Ascending aorta (tissue), 2 donors: Measurements from ENCODE around the gene UQCRH. TPM values are rescaled to one million over a fixed set of nuclear protein-coding genes. Genes with fewer than 3 reads are reported as not detected.
A peak's percentile ranks its signal among the peaks of the same experiment; 100 is the strongest.

Experiments used
- DNase-seq, 2 donors: peaks; one replicate each; pipeline ENCODE4 v3.0.0-alpha.2; 2019; ENCODE audit warnings: low spot score in 2 of 2
- H3K27ac ChIP-seq, 2 donors: fragments of 200-600 bp; sonication (generic); one replicate each; pipeline ENCODE4 v1.5.1; 2016 to 2017; ENCODE audit warnings: mild to moderate bottlenecking in 1 of 2
- H3K27me3 ChIP-seq: fragments of 200-600 bp; sonication (generic); one replicate; pipeline ENCODE4 v1.5.1; 2017
- H3K36me3 ChIP-seq, 2 donors: fragments of 200-600 bp; sonication (generic); one replicate each; pipeline ENCODE4 v1.5.1; 2016
- H3K4me1 ChIP-seq, 2 donors: fragments of 200-600 bp; sonication (generic); one replicate each; pipeline ENCODE4 v1.5.1; 2016 to 2017; ENCODE audit warnings: mild to moderate bottlenecking in 1 of 2
- H3K4me3 ChIP-seq, 2 donors: fragments of 200-600 bp; sonication (generic); one replicate each; pipeline ENCODE4 v1.5.1; 2016 to 2017; ENCODE audit warnings: mild to moderate bottlenecking in 1 of 2
- H3K9me3 ChIP-seq, 2 donors: fragments of 200-600 bp; sonication (generic); one replicate each; pipeline ENCODE4 v1.5.1; 2016
- intact Hi-C: fragments of 100-400 bp; cut with DNase I; formaldehyde crosslinking; loops from one replicate; pipeline ENCODE4 v1.15.1; 2023
- total RNA-seq: library from RNA; depleted of rRNA; stranded (reverse); fragments of >200 nt; gene quantifications from one replicate; pipeline ENCODE4 v1.1.0, GENCODE V29; 2016
- TF ChIP-seq, protein P1 (sequence below), 3 experiments: fragments of 200-600 bp in 2 of 3; fragments of 450-650 bp in 1 of 3; sonication (generic) in 2 of 3; IDR thresholded peaks; one replicate each; pipeline ENCODE4 v1.5.1; 2016 to 2019; ENCODE audit warnings: antibody characterized with exemption in 3 of 3, mild to moderate bottlenecking in 1 of 3, moderate library complexity in 1 of 3

Gene UQCRH
- total RNA-seq, 1 donor from 2014 or later: 120 TPM

DNA sequence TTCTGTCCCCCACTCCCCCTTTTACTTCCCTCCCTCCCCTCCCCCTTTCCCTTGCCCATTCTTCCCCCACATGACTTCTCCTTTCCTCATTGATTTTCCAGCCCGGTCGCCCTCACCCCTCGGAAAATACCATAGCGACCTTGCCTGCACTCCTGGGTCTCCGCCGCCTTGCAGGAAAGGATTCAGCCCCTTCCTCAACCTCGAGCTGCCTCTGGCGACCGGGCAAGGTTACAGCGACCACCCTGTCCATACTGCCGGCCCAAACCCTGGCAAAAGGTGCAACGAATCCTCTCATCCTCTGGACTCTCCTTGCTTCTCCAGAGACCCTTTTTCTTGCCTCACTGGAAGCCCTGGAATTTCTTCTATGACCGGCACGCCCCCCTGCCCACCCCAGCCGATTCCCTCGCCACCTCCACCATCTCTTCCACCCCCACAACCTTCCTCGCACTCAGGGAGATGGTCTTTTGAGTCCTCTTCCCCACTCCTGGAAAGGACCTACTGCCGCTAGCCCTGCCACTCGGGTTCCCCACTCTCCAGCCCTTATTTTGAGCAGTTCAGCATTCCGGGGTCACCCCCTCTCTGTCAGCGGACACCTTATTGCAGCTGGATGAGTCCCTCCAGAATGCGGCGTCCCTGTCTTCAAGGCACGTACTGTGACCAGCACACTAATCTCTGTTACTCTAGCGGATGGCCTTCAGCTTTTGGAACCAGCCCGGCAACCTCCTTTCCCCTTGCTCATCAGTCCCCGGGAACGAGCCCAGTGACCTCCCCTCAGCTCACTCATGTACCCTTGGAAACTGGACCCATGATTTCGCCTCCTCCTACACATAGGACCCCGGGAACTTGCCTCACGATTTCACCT lies 38.0 kb downstream of the UQCRH start:
- Histone ChIP-seq H3K36me3 (peaks cover 11 to 29% of the 10 kb centered on the region in 2 donors), H3K27me3 (no peaks in the 10 kb centered on the region), H3K4me1 (peaks cover 0 to 12% of the 10 kb centered on the region in 2 donors), H3K9me3 (no peaks in the 10 kb centered on the region), H3K27ac (peak overlapping the region; percentile 98 to 99), H3K4me3 (peak overlapping the region; percentile 64 to 87)
- intact Hi-C loops: loop anchor here (1.0 to 10.0 kb wide), 3 partner anchors 94 to 307 kb away; partner anchors contain the start of genes PIK3R3 and RAD54L
- TF ChIP-seq, protein P1, sequence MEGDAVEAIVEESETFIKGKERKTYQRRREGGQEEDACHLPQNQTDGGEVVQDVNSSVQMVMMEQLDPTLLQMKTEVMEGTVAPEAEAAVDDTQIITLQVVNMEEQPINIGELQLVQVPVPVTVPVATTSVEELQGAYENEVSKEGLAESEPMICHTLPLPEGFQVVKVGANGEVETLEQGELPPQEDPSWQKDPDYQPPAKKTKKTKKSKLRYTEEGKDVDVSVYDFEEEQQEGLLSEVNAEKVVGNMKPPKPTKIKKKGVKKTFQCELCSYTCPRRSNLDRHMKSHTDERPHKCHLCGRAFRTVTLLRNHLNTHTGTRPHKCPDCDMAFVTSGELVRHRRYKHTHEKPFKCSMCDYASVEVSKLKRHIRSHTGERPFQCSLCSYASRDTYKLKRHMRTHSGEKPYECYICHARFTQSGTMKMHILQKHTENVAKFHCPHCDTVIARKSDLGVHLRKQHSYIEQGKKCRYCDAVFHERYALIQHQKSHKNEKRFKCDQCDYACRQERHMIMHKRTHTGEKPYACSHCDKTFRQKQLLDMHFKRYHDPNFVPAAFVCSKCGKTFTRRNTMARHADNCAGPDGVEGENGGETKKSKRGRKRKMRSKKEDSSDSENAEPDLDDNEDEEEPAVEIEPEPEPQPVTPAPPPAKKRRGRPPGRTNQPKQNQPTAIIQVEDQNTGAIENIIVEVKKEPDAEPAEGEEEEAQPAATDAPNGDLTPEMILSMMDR (IDR thresholded peaks at IDR 0.05): no peak
- peak in 1 of 2 donors; percentile 64 for DNase-seq

DNA sequence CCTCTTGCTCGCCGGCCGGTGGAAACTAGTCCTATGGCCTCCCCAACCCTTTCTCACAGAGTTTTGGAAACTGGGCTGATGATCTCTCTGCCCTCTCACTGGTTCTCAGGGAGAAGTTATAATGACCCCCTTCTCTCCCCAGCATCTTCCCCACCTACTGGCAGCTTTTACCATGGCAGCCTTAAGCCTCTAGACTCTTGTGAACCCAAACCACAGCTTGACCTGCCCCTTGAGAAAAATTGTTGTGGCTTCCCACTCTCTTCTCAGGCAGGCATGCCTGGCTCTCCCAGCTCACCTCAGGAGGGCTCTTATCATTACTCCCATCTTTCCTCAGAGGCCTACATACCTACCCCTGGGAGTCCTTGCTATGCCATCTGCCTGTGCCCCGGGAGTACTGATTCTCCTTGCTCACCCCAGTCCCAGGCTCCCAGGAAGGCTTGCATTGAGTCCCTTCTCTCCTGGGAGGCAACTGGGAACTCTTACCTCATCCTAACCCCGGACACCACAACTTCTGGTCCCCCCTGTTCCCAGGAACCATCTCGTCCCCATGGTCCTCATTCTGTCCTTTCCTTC lies 38.7 kb downstream of the UQCRH start:
- Histone ChIP-seq H3K4me3 (no peak overlapping the region), H3K27ac (peak overlapping the region; percentile 98 to 99), H3K27me3 (no peaks in the 10 kb centered on the region), H3K36me3 (peaks cover 18 to 36% of the 10 kb centered on the region in 2 donors), H3K4me1 (peaks cover 0 to 12% of the 10 kb centered on the region in 2 donors), H3K9me3 (no peaks in the 10 kb centered on the region)
- no peak for DNase-seq
- intact Hi-C loops: loop anchor here (5.0 to 10.0 kb wide), 2 partner anchors 210 to 307 kb away; partner anchors contain the start of gene PIK3R3
- TF ChIP-seq, protein P1 (IDR thresholded peaks at IDR 0.05): peak; percentile 4 to 21 (median 9)

DNA sequence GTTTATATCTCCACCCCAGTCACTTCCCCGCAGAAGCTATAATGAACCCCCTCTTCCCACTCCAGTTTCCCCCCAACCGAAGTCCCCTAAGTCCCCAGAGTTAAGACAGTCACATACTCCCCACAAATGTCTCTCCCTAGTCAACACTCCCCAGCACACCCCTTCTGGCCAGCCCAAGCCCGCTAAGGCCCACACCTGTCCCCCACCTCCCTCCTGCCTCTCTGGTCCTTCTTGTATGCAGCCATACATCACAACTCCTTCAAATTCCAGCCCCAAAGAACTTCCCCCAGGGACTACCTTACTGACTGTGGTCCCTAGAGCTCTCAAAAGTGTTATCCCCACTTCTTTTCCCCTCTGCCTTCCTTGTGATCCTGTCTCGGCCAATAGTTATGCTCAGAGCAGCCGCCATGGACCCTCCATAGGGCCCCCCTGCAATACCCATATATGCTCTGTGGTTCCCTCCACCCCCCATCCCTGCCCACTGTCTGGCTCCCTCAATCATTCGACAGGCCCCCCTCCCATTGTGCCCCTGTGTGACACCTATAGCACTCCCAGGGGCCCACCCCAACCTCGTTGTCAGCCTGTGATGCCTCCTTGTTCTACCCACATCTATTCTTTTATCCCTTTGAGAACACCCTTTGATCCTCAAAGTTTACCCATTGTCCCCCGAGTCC lies 39.3 kb downstream of the UQCRH start:
- Histone ChIP-seq H3K27ac (peak overlapping the region; percentile 98 to 99), H3K4me1 (peaks cover 0 to 12% of the 10 kb centered on the region in 2 donors), H3K4me3 (no peak overlapping the region), H3K27me3 (no peaks in the 10 kb centered on the region), H3K36me3 (peaks cover 19 to 42% of the 10 kb centered on the region in 2 donors), H3K9me3 (no peaks in the 10 kb centered on the region)
- intact Hi-C loops: loop anchor here (5.0 to 10.0 kb wide), 2 partner anchors 211 to 308 kb away; partner anchors contain the start of gene PIK3R3
- TF ChIP-seq, protein P1 (IDR thresholded peaks at IDR 0.05): no peak
- no peak for DNase-seq

DNA sequence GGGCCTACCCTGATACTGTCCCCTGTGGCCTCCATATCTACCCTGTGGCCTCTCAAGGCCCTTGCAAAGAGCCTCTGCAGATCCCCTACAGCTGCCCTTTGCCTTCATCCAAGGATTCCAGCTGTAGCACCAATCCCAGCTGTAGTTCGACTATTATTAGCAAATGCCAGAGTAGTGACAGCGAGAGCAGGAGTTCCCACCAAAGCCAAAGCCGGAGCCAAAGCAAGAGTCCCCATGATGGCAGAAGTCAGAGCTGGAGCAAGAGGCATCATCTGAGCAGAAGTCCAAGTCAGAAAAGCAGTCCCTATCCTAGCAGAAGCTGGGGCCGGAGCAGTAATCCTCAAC lies 39.8 kb downstream of the UQCRH start:
- Histone ChIP-seq H3K4me1 (peaks cover 0 to 12% of the 10 kb centered on the region in 2 donors), H3K27ac (no peak overlapping the region), H3K9me3 (no peaks in the 10 kb centered on the region), H3K36me3 (peaks cover 19 to 42% of the 10 kb centered on the region in 2 donors), H3K4me3 (no peak overlapping the region), H3K27me3 (no peaks in the 10 kb centered on the region)
- intact Hi-C loops: loop anchor here (5.0 to 10.0 kb wide), 2 partner anchors 211 to 309 kb away; partner anchors contain the start of gene PIK3R3
- TF ChIP-seq, protein P1 (IDR thresholded peaks at IDR 0.05): no peak
- no peak for DNase-seq

DNA sequence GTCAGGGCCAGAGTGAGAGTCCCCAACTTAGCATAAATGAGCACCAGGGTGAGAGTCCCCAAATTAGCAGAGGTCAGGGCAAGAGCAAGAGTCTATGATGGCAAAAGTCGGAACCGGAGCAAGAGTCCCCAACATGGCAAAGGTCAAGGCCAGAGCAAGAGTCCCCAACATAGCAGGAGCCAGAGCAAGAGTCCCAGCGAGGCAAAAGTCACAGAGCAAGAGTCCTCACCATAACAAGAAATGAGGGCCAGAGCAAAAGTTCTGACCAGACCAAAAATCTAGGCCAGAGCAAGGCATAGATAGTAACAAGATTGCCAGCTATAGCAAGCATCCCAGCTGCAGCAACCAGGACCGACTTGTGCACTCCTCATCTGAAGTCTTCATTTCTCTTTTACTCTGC lies 40.2 kb downstream of the UQCRH start:
- Histone ChIP-seq H3K36me3 (peaks cover 19 to 42% of the 10 kb centered on the region in 2 donors), H3K4me3 (no peak overlapping the region), H3K4me1 (peaks cover 0 to 12% of the 10 kb centered on the region in 2 donors), H3K9me3 (no peaks in the 10 kb centered on the region), H3K27ac (no peak overlapping the region), H3K27me3 (no peaks in the 10 kb centered on the region)
- TF ChIP-seq, protein P1 (IDR thresholded peaks at IDR 0.05): no peak
- DNase-seq: no peak
- intact Hi-C loops: loop anchor here (5.0 to 10.0 kb wide), 2 partner anchors 211 to 309 kb away; partner anchors contain the start of gene PIK3R3
